ENCODE measurements around the gene MOB1B. TPM values are rescaled to one million over a fixed set of nuclear protein-coding genes. Genes with fewer than 3 reads are reported as not detected.

MOB1B gene
- total RNA-seq, 1 donor from 2014 or later, result 28.8 TPM

DNA sequence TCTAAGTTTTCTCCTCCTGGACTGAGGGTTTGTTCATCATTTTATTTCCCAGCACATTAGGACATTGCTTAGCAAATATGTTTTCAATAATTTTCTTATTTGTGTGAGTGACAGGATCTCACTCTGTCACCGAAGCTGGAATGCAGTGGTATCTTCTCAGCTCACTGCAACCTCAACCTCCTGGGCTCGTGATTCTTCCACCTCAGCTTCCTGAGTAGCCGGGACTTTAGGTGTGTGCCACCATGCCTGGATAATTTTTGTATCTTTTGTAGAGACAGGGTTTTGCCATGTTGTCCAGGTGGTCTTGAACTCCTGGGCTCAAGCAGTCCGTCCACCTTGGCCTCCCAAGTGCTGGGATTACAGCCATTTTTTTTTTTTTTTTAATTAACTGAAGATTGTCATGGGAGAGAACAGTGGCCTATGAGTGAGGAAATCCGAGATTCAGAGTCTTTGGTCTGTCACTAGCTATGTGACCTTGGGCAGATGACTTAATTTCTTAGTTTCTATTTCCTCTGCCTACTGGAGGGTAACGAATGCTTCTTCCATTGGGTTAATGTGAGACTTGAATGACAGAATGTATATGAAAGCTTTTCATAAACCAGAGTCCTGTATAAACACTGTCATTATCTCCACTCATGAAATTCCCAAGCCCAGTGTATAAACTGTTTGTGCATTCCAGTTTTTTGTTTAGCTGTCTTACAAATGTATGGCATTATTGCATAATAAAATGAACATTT is 23.9 kb downstream of the MOB1B start:
- TF ChIP-seq, protein P1, sequence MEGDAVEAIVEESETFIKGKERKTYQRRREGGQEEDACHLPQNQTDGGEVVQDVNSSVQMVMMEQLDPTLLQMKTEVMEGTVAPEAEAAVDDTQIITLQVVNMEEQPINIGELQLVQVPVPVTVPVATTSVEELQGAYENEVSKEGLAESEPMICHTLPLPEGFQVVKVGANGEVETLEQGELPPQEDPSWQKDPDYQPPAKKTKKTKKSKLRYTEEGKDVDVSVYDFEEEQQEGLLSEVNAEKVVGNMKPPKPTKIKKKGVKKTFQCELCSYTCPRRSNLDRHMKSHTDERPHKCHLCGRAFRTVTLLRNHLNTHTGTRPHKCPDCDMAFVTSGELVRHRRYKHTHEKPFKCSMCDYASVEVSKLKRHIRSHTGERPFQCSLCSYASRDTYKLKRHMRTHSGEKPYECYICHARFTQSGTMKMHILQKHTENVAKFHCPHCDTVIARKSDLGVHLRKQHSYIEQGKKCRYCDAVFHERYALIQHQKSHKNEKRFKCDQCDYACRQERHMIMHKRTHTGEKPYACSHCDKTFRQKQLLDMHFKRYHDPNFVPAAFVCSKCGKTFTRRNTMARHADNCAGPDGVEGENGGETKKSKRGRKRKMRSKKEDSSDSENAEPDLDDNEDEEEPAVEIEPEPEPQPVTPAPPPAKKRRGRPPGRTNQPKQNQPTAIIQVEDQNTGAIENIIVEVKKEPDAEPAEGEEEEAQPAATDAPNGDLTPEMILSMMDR (IDR thresholded peaks at IDR 0.05), result no peak
- no peak for DNase-seq (ENCODE audit: low spot score)
- H3K36me3 Mint-ChIP-seq (ENCODE audit: low read depth), result no peaks in the 10 kb centered on the region
- H3K27me3 Mint-ChIP-seq (ENCODE audit: low read depth), result no peaks in the 10 kb centered on the region
- no peak overlapping the region for H3K27ac Mint-ChIP-seq (ENCODE audit: unreplicated experiment)
- peaks cover 36% of the 10 kb centered on the region for H3K4me1 Mint-ChIP-seq (ENCODE audit: low read depth)
- no peaks in the 10 kb centered on the region for H3K9me3 Mint-ChIP-seq (ENCODE audit: low read depth)
- no peak overlapping the region for H3K4me3 Mint-ChIP-seq (ENCODE audit: unreplicated experiment)

DNA sequence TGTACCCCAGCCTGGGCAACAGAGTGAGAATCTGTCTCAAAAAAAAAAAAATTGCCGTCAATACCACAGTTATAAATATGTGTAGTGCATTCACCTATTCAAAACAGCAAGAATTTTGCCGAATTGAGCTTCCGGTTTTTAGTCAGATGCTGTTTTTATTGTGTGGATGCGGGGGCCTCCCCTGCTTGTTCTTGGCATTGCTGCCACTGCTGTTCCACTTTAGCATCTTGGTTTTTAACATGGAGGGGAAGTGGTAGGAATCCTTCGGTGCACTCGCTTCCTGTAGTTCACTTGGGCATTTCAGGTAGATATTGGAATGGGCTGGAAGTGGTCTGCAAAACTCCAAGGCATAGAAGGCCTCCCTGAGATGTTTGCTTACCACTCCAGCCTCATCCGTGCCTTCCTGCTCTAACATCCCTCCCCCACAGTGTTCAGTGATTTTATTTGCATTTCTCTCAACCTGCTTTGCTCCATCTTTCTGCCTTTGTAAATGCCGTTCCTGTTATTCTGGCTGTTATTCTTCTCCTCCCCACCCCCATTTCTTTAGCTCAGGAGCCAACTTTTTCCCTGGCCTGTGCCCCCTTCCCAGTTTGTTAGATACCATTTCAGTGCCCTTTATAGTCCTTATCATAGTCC is 25.5 kb downstream of the MOB1B start:
- no peaks in the 10 kb centered on the region for H3K9me3 Mint-ChIP-seq (ENCODE audit: low read depth)
- H3K27me3 Mint-ChIP-seq (ENCODE audit: low read depth), result no peaks in the 10 kb centered on the region
- H3K4me3 Mint-ChIP-seq (ENCODE audit: unreplicated experiment), result no peak overlapping the region
- peak overlapping the region; percentile 62 for H3K27ac Mint-ChIP-seq (ENCODE audit: unreplicated experiment)
- TF ChIP-seq, protein P1 (IDR thresholded peaks at IDR 0.05), result no peak
- H3K4me1 Mint-ChIP-seq (ENCODE audit: low read depth), result peaks cover 36% of the 10 kb centered on the region
- DNase-seq (ENCODE audit: low spot score), result no peak
- H3K36me3 Mint-ChIP-seq (ENCODE audit: low read depth), result no peaks in the 10 kb centered on the region

DNA sequence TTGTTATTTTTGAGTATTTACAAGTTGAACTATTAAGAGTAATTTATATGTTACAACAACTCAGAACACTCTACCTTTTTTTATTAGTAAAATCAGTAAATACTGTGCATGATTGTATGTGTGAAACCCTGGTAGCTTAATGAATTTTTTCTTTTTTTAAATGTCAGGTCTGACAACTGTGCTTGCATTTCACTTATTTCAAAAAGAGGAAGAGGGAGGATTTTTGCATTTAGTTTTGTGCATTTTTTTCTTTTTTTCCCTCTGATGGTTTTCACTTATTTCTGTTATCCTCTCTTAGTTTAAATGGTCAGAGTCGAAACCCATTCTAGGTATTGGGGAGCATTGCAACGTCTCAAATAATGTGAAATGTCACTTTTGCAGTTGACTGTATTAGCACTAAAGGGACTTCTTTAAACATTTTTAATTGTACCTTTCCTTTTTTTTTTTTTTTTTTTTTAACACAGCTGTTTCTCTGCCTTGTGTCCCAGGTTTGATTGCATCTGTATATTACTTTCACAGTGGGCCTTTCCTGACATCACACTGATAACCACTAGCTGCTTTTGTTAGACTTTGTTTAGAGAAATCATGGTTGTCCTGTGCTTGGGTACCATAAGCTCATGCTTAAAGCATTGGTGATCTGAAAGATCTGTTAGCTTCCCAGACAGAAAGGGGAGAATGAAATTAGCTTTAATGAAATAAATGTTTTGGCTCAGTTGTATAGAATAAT is 28.5 kb downstream of the MOB1B start:
- H3K27me3 Mint-ChIP-seq (ENCODE audit: low read depth), result no peaks in the 10 kb centered on the region
- no peaks in the 10 kb centered on the region for H3K9me3 Mint-ChIP-seq (ENCODE audit: low read depth)
- TF ChIP-seq, protein P1 (IDR thresholded peaks at IDR 0.05), result no peak
- no peak for DNase-seq (ENCODE audit: low spot score)
- no peak overlapping the region for H3K4me3 Mint-ChIP-seq (ENCODE audit: unreplicated experiment)
- no peaks in the 10 kb centered on the region for H3K36me3 Mint-ChIP-seq (ENCODE audit: low read depth)
- peaks cover 27% of the 10 kb centered on the region for H3K4me1 Mint-ChIP-seq (ENCODE audit: low read depth)
- H3K27ac Mint-ChIP-seq (ENCODE audit: unreplicated experiment), result no peak overlapping the region

DNA sequence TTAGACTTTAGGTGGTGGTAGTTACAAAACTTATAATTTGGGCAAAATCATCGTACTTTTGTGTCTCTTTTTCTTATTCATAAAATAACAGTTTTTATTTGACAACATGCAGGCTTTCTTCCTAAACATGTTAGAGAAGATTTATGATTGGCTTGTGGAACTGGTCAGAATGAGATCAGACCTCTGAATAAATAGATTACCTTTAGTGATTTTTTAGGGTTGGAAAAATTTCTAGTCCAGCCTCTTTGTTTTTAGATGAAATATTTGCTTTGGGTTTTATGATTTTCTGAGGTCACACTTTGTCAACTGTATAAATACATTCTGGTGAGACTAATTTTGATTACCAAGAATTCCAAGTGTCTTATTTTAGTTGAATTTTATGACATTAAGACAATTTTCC is 29.2 kb downstream of the MOB1B start:
- no peak overlapping the region for H3K4me3 Mint-ChIP-seq (ENCODE audit: unreplicated experiment)
- no peaks in the 10 kb centered on the region for H3K9me3 Mint-ChIP-seq (ENCODE audit: low read depth)
- peaks cover 27% of the 10 kb centered on the region for H3K4me1 Mint-ChIP-seq (ENCODE audit: low read depth)
- H3K27me3 Mint-ChIP-seq (ENCODE audit: low read depth), result no peaks in the 10 kb centered on the region
- no peak overlapping the region for H3K27ac Mint-ChIP-seq (ENCODE audit: unreplicated experiment)
- DNase-seq (ENCODE audit: low spot score), result no peak
- TF ChIP-seq, protein P1 (IDR thresholded peaks at IDR 0.05), result no peak
- no peaks in the 10 kb centered on the region for H3K36me3 Mint-ChIP-seq (ENCODE audit: low read depth)

DNA sequence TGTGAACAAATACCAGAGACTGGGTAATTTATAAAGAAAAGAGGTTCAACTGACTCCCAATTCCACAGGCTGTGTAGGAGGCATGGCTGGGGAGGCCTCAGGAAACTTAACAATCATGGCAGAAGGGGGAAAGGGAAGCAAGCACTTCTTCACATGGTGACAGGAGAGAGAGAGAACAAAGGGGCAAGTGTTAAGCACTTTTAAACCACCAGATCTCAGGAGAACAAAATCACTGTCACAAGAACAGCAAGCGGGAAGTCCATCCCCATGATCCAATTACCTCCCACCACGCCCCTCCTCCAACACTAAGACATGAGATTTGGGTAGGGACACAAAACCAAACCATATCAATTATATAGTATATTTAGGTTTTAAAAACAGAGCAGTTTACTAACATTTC is 30.8 kb downstream of the MOB1B start:
- H3K27me3 Mint-ChIP-seq (ENCODE audit: low read depth), result no peaks in the 10 kb centered on the region
- DNase-seq (ENCODE audit: low spot score), result no peak
- H3K4me1 Mint-ChIP-seq (ENCODE audit: low read depth), result peaks cover 26% of the 10 kb centered on the region
- no peak overlapping the region for H3K4me3 Mint-ChIP-seq (ENCODE audit: unreplicated experiment)
- H3K9me3 Mint-ChIP-seq (ENCODE audit: low read depth), result no peaks in the 10 kb centered on the region
- H3K27ac Mint-ChIP-seq (ENCODE audit: unreplicated experiment), result no peak overlapping the region
- TF ChIP-seq, protein P1 (IDR thresholded peaks at IDR 0.05), result no peak
- H3K36me3 Mint-ChIP-seq (ENCODE audit: low read depth), result no peaks in the 10 kb centered on the region
